H54 (cell line): ENCODE results near the gene YAP1.
"Not testable (repeated sequence)": the region's sequence is repeated elsewhere in the genome, so short reads cannot be mapped to it uniquely, and the experiment has no call there.

Experiments
- DNase-seq: peaks from one replicate; pipeline ENCODE4 v3.0.0; 2011; ENCODE audit warnings: low spot score, mixed read lengths; ENCODE audit not compliant: insufficient read length
- FAIRE-seq: peaks from 3 replicates; lab custom pipeline; 2011; peaks lifted over from hg19 to GRCh38; lab: Jason Lieb, UNC
- POLR2A ChIP-seq: IDR thresholded peaks from 2 replicates; pipeline ENCODE4 v1.6.1; 2011; ENCODE audit warnings: low read depth, mild to moderate bottlenecking, low read length

The YAP1 gene

GRCh38 chr11:102240502-102240901 lies 130.3 kb downstream of the YAP1 start:
- no peak for FAIRE-seq

GRCh38 chr11:102241026-102241425 lies 130.8 kb downstream of the YAP1 start:
- DNase-seq = no peak
- FAIRE-seq = no peak

More at GRCh38 chr11:102240502-102240901, 130.3 kb downstream of the YAP1 start:
- TF ChIP-seq POLR2A = no peak
- DNase-seq = no peak

GRCh38 chr11:102243399-102243884 lies 133.2 kb downstream of the YAP1 start:
- FAIRE-seq (no peak), DNase-seq (no peak)
- no peak for TF ChIP-seq POLR2A

More at GRCh38 chr11:102241026-102241425, 130.8 kb downstream of the YAP1 start:
- TF ChIP-seq POLR2A = no peak

GRCh38 chr11:102244681-102245409 lies 134.6 kb downstream of the YAP1 start:
- DNase-seq (peak; percentile 50), FAIRE-seq (peak; percentile 84)
- no peak for TF ChIP-seq POLR2A

- no peak for FAIRE-seq
- DNase-seq = no peak
- TF ChIP-seq POLR2A = no peak
Measured at GRCh38 chr11:102251423-102251822, 141.2 kb downstream of the YAP1 start.

- DNase-seq (no peak), FAIRE-seq (no peak)
- no peak for TF ChIP-seq POLR2A
Measured at GRCh38 chr11:102252339-102252891, 142.2 kb downstream of the YAP1 start.

GRCh38 chr11:102253020-102253715 lies 142.9 kb downstream of the YAP1 start:
- TF ChIP-seq POLR2A = no peak
- FAIRE-seq (no peak), DNase-seq (no peak)

- FAIRE-seq (no peak), DNase-seq (no peak)
- TF ChIP-seq POLR2A = no peak
Measured at GRCh38 chr11:102254047-102254446, 143.8 kb downstream of the YAP1 start.

GRCh38 chr11:102256251-102256650 lies 146.0 kb downstream of the YAP1 start:
- DNase-seq (no peak), FAIRE-seq (no peak)
- TF ChIP-seq POLR2A = no peak

GRCh38 chr11:102260241-102260640 lies 150.0 kb downstream of the YAP1 start:
- no peak for TF ChIP-seq POLR2A
- DNase-seq (no peak), FAIRE-seq (no peak)

- no peak for DNase-seq
- no peak for FAIRE-seq
- no peak for TF ChIP-seq POLR2A
Measured at GRCh38 chr11:102263379-102264003, 153.2 kb downstream of the YAP1 start.

- FAIRE-seq, DNase-seq: not testable (repeated sequence)
Measured at GRCh38 chr11:102264704-102265103, 154.5 kb downstream of the YAP1 start.

- no peak for DNase-seq
- FAIRE-seq = no peak
- no peak for TF ChIP-seq POLR2A
Measured at GRCh38 chr11:102266099-102266498, 155.9 kb downstream of the YAP1 start.

GRCh38 chr11:102267609-102268008 lies 157.4 kb downstream of the YAP1 start:
- peak; percentile 84 for FAIRE-seq
- no peak for TF ChIP-seq POLR2A
- no peak for DNase-seq
